ENCODE data around the gene AGTRAP. TPM values are rescaled to one million over a fixed set of nuclear protein-coding genes. Genes with fewer than 3 reads are reported as not detected.

The AGTRAP gene
- total RNA-seq, 1 experiment from 2014 or later, result 77.7 TPM

- ChIA-PET CTCF (no interaction called here), POLR2A (ENCODE audit: unreplicated experiment) (no interaction called here)
- Histone ChIP-seq H3K27ac (no peak overlapping the region), H3F3A (ENCODE audit: insufficient read depth, low read depth) (peaks cover 5% of the 10 kb centered on the region; the same call in 1 of the 2 replicates), H3K4me2 (no peak overlapping the region), H3K4me1 (replicated peaks; ENCODE audit: insufficient read depth) (no peaks in the 10 kb centered on the region; the same call in 1 of the 2 replicates), H3K9me2 (ENCODE audit: insufficient read depth) (no peaks in the 10 kb centered on the region), H4K20me1 (ENCODE audit: insufficient read depth) (no peaks in the 10 kb centered on the region), H3K36me3 (ENCODE audit: low read depth) (no peaks in the 10 kb centered on the region), H2AFZ (no peak overlapping the region), H3K79me2 (ENCODE audit: low read depth) (no peaks in the 10 kb centered on the region), H3K4me3 (no peak overlapping the region), H3K27me3 (ENCODE audit: insufficient read depth, low read depth) (peaks cover 12% of the 10 kb centered on the region), H3K9me3 (ENCODE audit: insufficient read depth, low read depth) (no peaks in the 10 kb centered on the region)
- no peak for TF ChIP-seq EZH2 (IDR thresholded peaks at IDR 0.05; ENCODE audit: low read depth)
- TF ChIP-seq CTCF (conservative IDR thresholded peaks at IDR 0.05), result no peak
- no TSS peak for BruUV-seq (replicated peaks)
- no peak for DNase-seq
- intact Hi-C loops (cut with micrococcal nuclease; ENCODE audit: unreplicated experiment), result no loop called here
Measured at GRCh38 chr1:11711490-11711889, 24.4 kb upstream of the AGTRAP start.

- intact Hi-C loops (cut with micrococcal nuclease; ENCODE audit: unreplicated experiment), result no loop called here
- peaks cover 3% of the 10 kb centered on the region; the same call in 1 of the 2 replicates for H3F3A ChIP-seq (ENCODE audit: insufficient read depth, low read depth)
- TF ChIP-seq CTCF (conservative IDR thresholded peaks at IDR 0.05), result no peak
- TF ChIP-seq EZH2 (IDR thresholded peaks at IDR 0.05; ENCODE audit: low read depth), result no peak
- no peaks in the 10 kb centered on the region for H3K79me2 ChIP-seq (ENCODE audit: low read depth)
- H3K9me3 ChIP-seq (ENCODE audit: insufficient read depth, low read depth), result no peaks in the 10 kb centered on the region
- no peak overlapping the region for H3K27ac ChIP-seq
- ChIA-PET POLR2A (ENCODE audit: unreplicated experiment) (no interaction called here), CTCF (no interaction called here)
- no peaks in the 10 kb centered on the region; the same call in 1 of the 2 replicates for H3K4me1 ChIP-seq (replicated peaks; ENCODE audit: insufficient read depth)
- H3K4me2 ChIP-seq, result no peak overlapping the region
- H4K20me1 ChIP-seq (ENCODE audit: insufficient read depth), result no peaks in the 10 kb centered on the region
- H3K9me2 ChIP-seq (ENCODE audit: insufficient read depth), result no peaks in the 10 kb centered on the region
- H3K36me3 ChIP-seq (ENCODE audit: low read depth), result no peaks in the 10 kb centered on the region
- no peak for DNase-seq
- no TSS peak for BruUV-seq (replicated peaks)
- H3K4me3 ChIP-seq, result no peak overlapping the region
- H2AFZ ChIP-seq, result no peak overlapping the region
- H3K27me3 ChIP-seq (ENCODE audit: insufficient read depth, low read depth), result peaks cover 12% of the 10 kb centered on the region
Measured at GRCh38 chr1:11712285-11712684, 23.7 kb upstream of the AGTRAP start.

- no peak overlapping the region for H2AFZ ChIP-seq
- no peak overlapping the region for H3K4me2 ChIP-seq
- H4K20me1 ChIP-seq (ENCODE audit: insufficient read depth), result no peaks in the 10 kb centered on the region
- ChIA-PET POLR2A (ENCODE audit: unreplicated experiment) (no interaction called here), CTCF (no interaction called here)
- H3K27ac ChIP-seq, result no peak overlapping the region
- H3K9me2 ChIP-seq (ENCODE audit: insufficient read depth), result no peaks in the 10 kb centered on the region
- H3K9me3 ChIP-seq (ENCODE audit: insufficient read depth, low read depth), result no peaks in the 10 kb centered on the region
- H3K36me3 ChIP-seq (ENCODE audit: low read depth), result no peaks in the 10 kb centered on the region
- no peak overlapping the region for H3K4me3 ChIP-seq
- H3K79me2 ChIP-seq (ENCODE audit: low read depth), result no peaks in the 10 kb centered on the region
- no peaks in the 10 kb centered on the region for H3F3A ChIP-seq (ENCODE audit: insufficient read depth, low read depth)
- intact Hi-C loops (cut with micrococcal nuclease; ENCODE audit: unreplicated experiment), result no loop called here
- no TSS peak for BruUV-seq (replicated peaks)
- no peak for DNase-seq
- H3K4me1 ChIP-seq (replicated peaks; ENCODE audit: insufficient read depth), result no peaks in the 10 kb centered on the region; the same call in 1 of the 2 replicates
- TF ChIP-seq EZH2 (IDR thresholded peaks at IDR 0.05; ENCODE audit: low read depth) (no peak), CTCF (conservative IDR thresholded peaks at IDR 0.05) (no peak)
- H3K27me3 ChIP-seq (ENCODE audit: insufficient read depth, low read depth), result peaks cover 12% of the 10 kb centered on the region
Measured at GRCh38 chr1:11713095-11713494, 22.8 kb upstream of the AGTRAP start.

Data from PC-9 (cell line).